Endodermal cell (in vitro differentiated cells): ENCODE measurements around the gene MOB1A. TPM values are rescaled to one million over a fixed set of nuclear protein-coding genes. Genes with fewer than 3 reads are reported as not detected.

ENCODE experiments used
- DNase-seq: peaks from one replicate; pipeline ENCODE4 v3.0.0-alpha.2; 2017
- H3K27ac ChIP-seq: 2 replicates; pipeline ENCODE4 v1.5.1; 2013; ENCODE audit warnings: mild to moderate bottlenecking, low read depth, low read length, moderate library complexity
- H3K27me3 ChIP-seq: 2 replicates; pipeline ENCODE4 v1.6.1; 2013; ENCODE audit warnings: mild to moderate bottlenecking, low read length, moderate library complexity; ENCODE audit not compliant: insufficient read depth, control insufficient read depth, poor library complexity, severe bottlenecking
- H3K36me3 ChIP-seq: 2 replicates; pipeline ENCODE4 v1.7.0; 2013; ENCODE audit warnings: mild to moderate bottlenecking, low read length, moderate library complexity; ENCODE audit not compliant: control insufficient read depth, insufficient read depth
- H3K4me1 ChIP-seq: one replicate; pipeline ENCODE4 v1.7.0; 2013; ENCODE audit warnings: low read length; ENCODE audit not compliant: control insufficient read depth, insufficient read depth
- H3K4me3 ChIP-seq: 2 replicates; pipeline ENCODE4 v1.5.1; 2013; ENCODE audit warnings: mild to moderate bottlenecking, low read length, moderate library complexity
- H3K9ac ChIP-seq: 2 replicates; pipeline ENCODE4 v1.6.1; 2013; ENCODE audit warnings: mild to moderate bottlenecking, low read length, moderate library complexity; ENCODE audit not compliant: poor library complexity, severe bottlenecking; ENCODE audit errors: extremely low read depth
- H3K9me3 ChIP-seq: 2 replicates; pipeline ENCODE4 v1.6.1; 2013; ENCODE audit warnings: mild to moderate bottlenecking, low read length, moderate library complexity; ENCODE audit not compliant: control insufficient read depth
- H3K27ac Mint-ChIP-seq: 2 replicates; pipeline ENCODE4 v1.8.0; 2020; ENCODE audit warnings: mixed read lengths
- H3K27me3 Mint-ChIP-seq: 2 replicates; pipeline ENCODE4 v1.8.0; 2021; ENCODE audit warnings: mild to moderate bottlenecking, mixed read lengths; ENCODE audit not compliant: insufficient read depth
- H3K36me3 Mint-ChIP-seq: 2 replicates; pipeline ENCODE4 v1.8.0; 2020; ENCODE audit warnings: low read depth, mixed read lengths
- H3K4me1 Mint-ChIP-seq: 2 replicates; pipeline ENCODE4 v1.8.0; 2020; ENCODE audit warnings: mixed read lengths
- H3K4me3 Mint-ChIP-seq: 2 replicates; pipeline ENCODE4 v1.8.0; 2020; ENCODE audit warnings: mild to moderate bottlenecking, moderate library complexity, mixed read lengths
- H3K9me3 Mint-ChIP-seq: 2 replicates; pipeline ENCODE4 v1.8.0; 2020; ENCODE audit warnings: mild to moderate bottlenecking, mixed read lengths
- CTCF ChIP-seq: fragments of 200-600 bp; sonication (generic); conservative IDR thresholded peaks from 2 replicates; pipeline ENCODE4 v1.5.0; 2021; ENCODE audit warnings: antibody characterized with exemption, mild to moderate bottlenecking
- WGBS, 2 experiments: methylation state at CpG; one replicate each; pipeline versions ENCODE4 v1.1.5 to v1.1.7; 2013; ENCODE audit warnings: missing lambda C conversion rate in 2 of 2, mixed read lengths in 1 of 2; ENCODE audit not compliant: insufficient coverage in 1 of 2, insufficient read length in 1 of 2; 5-methylcytosine and 5-hydroxymethylcytosine counted together
- total RNA-seq, 2 donors: library from RNA; stranded (reverse); fragmentation: NEBNext Ultra II Directional in 1 of 2; extraction: Animal tissue kit (Norgen Biotek cat#: 25700) in 1 of 2; gene quantifications; 2 replicates in 1 of 2; 3 replicates in 1 of 2; pipeline ENCODE4 v1.2.1, GENCODE V29; 2021

Gene MOB1A
- total RNA-seq, 2 donors from 2014 or later = 92.3 to 125 TPM

- no peak for DNase-seq
Observed at GRCh38 chr2:74119339-74119738, 59.3 kb downstream of the MOB1A start.

GRCh38 chr2:74111380-74111779 lies 67.3 kb downstream of the MOB1A start:
- H3K4me3 ChIP-seq = no peak overlapping the region
- H3K27me3 Mint-ChIP-seq = peaks cover 26% of the 10 kb centered on the region
- H3K9me3 ChIP-seq = no peaks in the 10 kb centered on the region
- peaks cover 4% of the 10 kb centered on the region for H3K9me3 Mint-ChIP-seq
- H3K27ac ChIP-seq = no peak overlapping the region
- peaks cover 12% of the 10 kb centered on the region for H3K4me1 Mint-ChIP-seq
- TF ChIP-seq CTCF = no peak
- no peak overlapping the region for H3K9ac ChIP-seq
- H3K36me3 ChIP-seq = no peaks in the 10 kb centered on the region
- peaks cover 3% of the 10 kb centered on the region for H3K4me1 ChIP-seq
- H3K27ac Mint-ChIP-seq = no peak overlapping the region
- H3K36me3 Mint-ChIP-seq = no peaks in the 10 kb centered on the region
- no peak overlapping the region for H3K4me3 Mint-ChIP-seq
- peaks cover 15% of the 10 kb centered on the region for H3K27me3 ChIP-seq
- DNase-seq = no peak

More at GRCh38 chr2:74119339-74119738, 59.3 kb downstream of the MOB1A start:
- TF ChIP-seq CTCF = no peak
- Histone ChIP-seq H3K9me3 (peaks cover 27% of the 10 kb centered on the region), H3K9ac (no peak overlapping the region), H3K27me3 (peaks cover 34% of the 10 kb centered on the region), H3K36me3 (no peaks in the 10 kb centered on the region), H3K4me1 (no peaks in the 10 kb centered on the region), H3K27ac (no peak overlapping the region), H3K4me3 (peak overlapping the region; percentile 84)
- Mint-ChIP-seq H3K4me1 (no peaks in the 10 kb centered on the region), H3K4me3 (no peak overlapping the region), H3K27ac (no peak overlapping the region), H3K27me3 (peaks cover 68% of the 10 kb centered on the region), H3K36me3 (peaks cover 8% of the 10 kb centered on the region), H3K9me3 (peaks cover 39% of the 10 kb centered on the region)

- Mint-ChIP-seq H3K9me3 (peaks cover 4% of the 10 kb centered on the region), H3K36me3 (no peaks in the 10 kb centered on the region), H3K27ac (no peak overlapping the region), H3K27me3 (peaks cover 20% of the 10 kb centered on the region), H3K4me1 (peaks cover 18% of the 10 kb centered on the region), H3K4me3 (no peak overlapping the region)
- no peaks in the 10 kb centered on the region for H3K36me3 ChIP-seq
- WGBS, 2 experiments = 71 to 94% methylated on average over 2 to 3 of the region's 3 CpGs
- H3K27ac ChIP-seq = no peak overlapping the region
- DNase-seq = no peak
- H3K4me1 ChIP-seq = peaks cover 3% of the 10 kb centered on the region
- no peak overlapping the region for H3K9ac ChIP-seq
- TF ChIP-seq CTCF = no peak
- peaks cover 9% of the 10 kb centered on the region for H3K27me3 ChIP-seq
- no peak overlapping the region for H3K4me3 ChIP-seq
- no peaks in the 10 kb centered on the region for H3K9me3 ChIP-seq
Observed at GRCh38 chr2:74110537-74110936, 68.1 kb downstream of the MOB1A start.
